Keratinocyte (primary cell): ENCODE data around the gene OGT.
"Not testable (repeated sequence)": the region's sequence is repeated elsewhere in the genome, so short reads cannot be mapped to it uniquely, and the experiment has no call there.

Experiments used
- CTCF ChIP-seq, 3 experiments: IDR thresholded peaks in 1 of 3; conservative IDR thresholded peaks in 1 of 3; optimal IDR thresholded peaks in 1 of 3; 2 replicates in 2 of 3; 3 replicates in 1 of 3; pipeline versions ENCODE3 to v1.5.1; 2011; ENCODE audit warnings: low read length in 3 of 3, mild to moderate bottlenecking in 3 of 3, moderate library complexity in 2 of 3, control low read depth in 1 of 3, inconsistent platforms in 1 of 3; ENCODE audit not compliant: insufficient read depth in 2 of 3; ENCODE audit errors: extremely low read depth in 1 of 3
- EZH2 ChIP-seq: IDR thresholded peaks from one replicate; pipeline ENCODE4 v1.6.1; 2012; ENCODE audit warnings: inconsistent platforms, mild to moderate bottlenecking, low read length, moderate library complexity

DNA sequence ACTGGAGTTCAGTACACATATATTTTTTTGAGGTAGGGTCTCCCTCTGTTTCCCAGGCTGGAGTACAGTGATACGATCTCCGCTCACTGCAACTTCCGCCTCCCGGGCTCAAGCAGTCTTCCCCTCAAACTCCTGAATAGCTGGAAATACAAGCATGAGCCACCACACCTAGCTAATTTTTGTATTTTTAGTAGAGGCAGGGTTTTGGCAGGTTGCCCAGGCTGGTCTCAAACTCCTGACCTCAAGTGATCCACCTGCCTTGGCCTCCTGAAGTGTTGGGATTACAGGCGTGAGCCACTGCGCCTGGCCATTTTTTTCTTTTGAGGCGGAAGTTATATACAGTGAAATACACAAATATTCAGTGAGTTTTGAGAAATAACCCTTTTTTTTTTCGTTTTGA lies 38.5 kb downstream of the OGT start:
- not testable (repeated sequence) for TF ChIP-seq CTCF (optimal IDR thresholded peaks at IDR 0.05 in 1 of 3, IDR thresholded peaks at IDR 0.05 in 1 of 3, conservative IDR thresholded peaks at IDR 0.05 in 1 of 3; ENCODE audit: extremely low read depth in 1 of 3, insufficient read depth in 2 of 3, low read length in 3 of 3); EZH2
